ENCODE data around the gene ANKS1B. TPM values are rescaled to one million over a fixed set of nuclear protein-coding genes. Genes with fewer than 3 reads are reported as not detected.

ANKS1B gene
- total and polyA plus RNA-seq, 10 of the 15 experiments (the other 5 are each of a cell fraction or from before 2014, with no cell fraction given): 0.16 to 1.3 (median 0.82) TPM; not detected in 7

DNA sequence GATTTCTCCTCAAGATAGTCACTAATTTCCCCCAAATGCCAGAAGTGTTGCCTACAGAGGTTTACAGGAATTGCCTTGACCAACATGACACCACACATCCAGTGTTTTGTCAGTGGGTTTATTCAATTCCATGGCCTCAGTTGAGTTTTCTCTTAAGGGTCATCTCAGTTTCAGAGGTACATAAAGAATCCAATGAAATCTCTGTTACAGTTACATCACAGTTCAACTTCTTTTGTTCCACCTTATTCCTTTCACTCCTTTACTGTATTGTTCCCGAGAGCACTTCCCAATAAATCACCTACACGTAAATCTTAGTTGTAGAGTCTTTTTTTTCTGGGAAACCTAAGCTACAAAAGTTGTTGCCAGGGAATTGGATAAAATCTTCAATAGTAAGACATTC lies 410.8 kb downstream of the ANKS1B start (continued):
- TF ChIP-seq ZNF274 (IDR thresholded peaks at IDR 0.05; ENCODE audit: insufficient read depth, insufficient read length): no peak
- TF ChIP-seq, protein P1, sequence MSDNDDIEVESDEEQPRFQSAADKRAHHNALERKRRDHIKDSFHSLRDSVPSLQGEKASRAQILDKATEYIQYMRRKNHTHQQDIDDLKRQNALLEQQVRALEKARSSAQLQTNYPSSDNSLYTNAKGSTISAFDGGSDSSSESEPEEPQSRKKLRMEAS (IDR thresholded peaks at IDR 0.05; ENCODE audit: low read depth, low read length): no peak

DNA sequence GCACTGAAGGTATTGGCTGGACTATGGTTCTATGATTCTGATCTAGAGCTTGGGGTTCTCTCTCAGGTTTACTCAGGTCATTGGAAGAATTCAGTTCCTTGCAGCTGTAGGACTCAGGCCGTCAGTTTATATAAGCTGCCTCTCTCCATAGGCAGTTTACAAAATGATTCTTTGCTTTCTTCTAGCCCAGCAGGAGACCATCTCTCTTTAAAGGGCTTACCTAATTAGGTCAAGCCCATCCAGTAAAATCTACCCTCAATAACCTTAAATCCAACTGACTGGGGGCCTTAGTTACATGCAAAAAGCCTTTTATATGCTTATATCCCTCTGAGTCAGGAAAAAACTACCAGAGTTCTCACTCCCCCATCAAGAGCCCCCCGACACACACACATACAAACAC lies 417.7 kb downstream of the ANKS1B start:
- Histone ChIP-seq H2AFZ (ENCODE audit: control insufficient read depth, low read depth, low read length) (no peak overlapping the region), H3K79me2 (ENCODE audit: control insufficient read depth, insufficient read depth, low read length) (no peaks in the 10 kb centered on the region), H4K20me1 (ENCODE audit: control insufficient read depth, insufficient read depth) (no peaks in the 10 kb centered on the region), H3K4me3 (no peak overlapping the region), H3K9me3 (replicated peaks; ENCODE audit: control insufficient read depth, insufficient read depth, low read length) (no peaks in the 10 kb centered on the region), H3K4me1 (ENCODE audit: control insufficient read depth, insufficient read depth, low read length) (no peaks in the 10 kb centered on the region), H3K36me3 (ENCODE audit: control insufficient read depth in 2 of 2, insufficient read depth in 2 of 2, low read length in 1 of 2) (no peaks in the 10 kb centered on the region), H3K9ac (ENCODE audit: control insufficient read depth, insufficient read depth, low read length) (no peak overlapping the region), H3K4me2 (ENCODE audit: control insufficient read depth, insufficient read depth) (no peak overlapping the region), H3K27ac (ENCODE audit: control insufficient read depth, insufficient read depth) (no peak overlapping the region), H3K27me3 (replicated peaks in 1 of 2; ENCODE audit: control insufficient read depth in 2 of 2, insufficient read depth in 2 of 2, low read length in 1 of 2) (no peaks in the 10 kb centered on the region)
- WGBS (ENCODE audit: insufficient coverage, insufficient replicate concordance, low lambda C conversion rate, missing lambda C conversion rate): 3% methylated on average over 2 of the region's 2 CpGs
- no peak for FAIRE-seq
- intact Hi-C loops (cut with micrococcal nuclease; ENCODE audit: unreplicated experiment) (no loop called here), in situ Hi-C loops (cut with MboI) (no loop called here)
- no peak for ATAC-seq
- CTCF ChIA-PET: no interaction called here
- POLR2A ChIA-PET: no interaction called here
- DNase-seq (ENCODE audit: low read depth, low spot score): no peak
- SMC1A ChIA-PET (ENCODE audit: uncharacterized antibody, unreplicated experiment): no interaction called here
- RAD21 ChIA-PET (ENCODE audit: unreplicated experiment): no interaction called here
- no TSS peak for BruUV-seq (replicated peaks)
- TF ChIP-seq SMC3 (IDR thresholded peaks at IDR 0.05; ENCODE audit: borderline replicate concordance, low read length) (no peak), CHD1 (IDR thresholded peaks at IDR 0.05; ENCODE audit: low read depth, low read length) (no peak), BMI1 (IDR thresholded peaks at IDR 0.05; ENCODE audit: borderline replicate concordance) (no peak), ZNF217 (IDR thresholded peaks at IDR 0.05) (no peak), NFYA (IDR thresholded peaks at IDR 0.05; ENCODE audit: borderline replicate concordance, low read depth, low read length) (no peak), ETV6 (conservative IDR thresholded peaks at IDR 0.05 in 1 of 2, IDR thresholded peaks at IDR 0.05 in 1 of 2; ENCODE audit: borderline replicate concordance in 1 of 2, low read depth in 1 of 2) (no peak), RFX5 (IDR thresholded peaks at IDR 0.05; ENCODE audit: low read depth, low read length) (no peak), WRNIP1 (IDR thresholded peaks at IDR 0.05; ENCODE audit: borderline replicate concordance, low read depth, low read length) (no peak), CBX3 (IDR thresholded peaks at IDR 0.05; ENCODE audit: borderline replicate concordance, low read depth) (no peak), BRCA1 (IDR thresholded peaks at IDR 0.05; ENCODE audit: low read depth, low read length) (no peak), HDAC2 (IDR thresholded peaks at IDR 0.05) (no peak), EP300 (IDR thresholded peaks at IDR 0.05; ENCODE audit: borderline replicate concordance in 1 of 2, control insufficient read depth in 1 of 2, low read depth in 2 of 2, low read length in 2 of 2) (no peak), EED (IDR thresholded peaks at IDR 0.05; ENCODE audit: low read depth) (no peak), HCFC1 (IDR thresholded peaks at IDR 0.05; ENCODE audit: low read length) (no peak)
- TF ChIP-seq, protein P2, sequence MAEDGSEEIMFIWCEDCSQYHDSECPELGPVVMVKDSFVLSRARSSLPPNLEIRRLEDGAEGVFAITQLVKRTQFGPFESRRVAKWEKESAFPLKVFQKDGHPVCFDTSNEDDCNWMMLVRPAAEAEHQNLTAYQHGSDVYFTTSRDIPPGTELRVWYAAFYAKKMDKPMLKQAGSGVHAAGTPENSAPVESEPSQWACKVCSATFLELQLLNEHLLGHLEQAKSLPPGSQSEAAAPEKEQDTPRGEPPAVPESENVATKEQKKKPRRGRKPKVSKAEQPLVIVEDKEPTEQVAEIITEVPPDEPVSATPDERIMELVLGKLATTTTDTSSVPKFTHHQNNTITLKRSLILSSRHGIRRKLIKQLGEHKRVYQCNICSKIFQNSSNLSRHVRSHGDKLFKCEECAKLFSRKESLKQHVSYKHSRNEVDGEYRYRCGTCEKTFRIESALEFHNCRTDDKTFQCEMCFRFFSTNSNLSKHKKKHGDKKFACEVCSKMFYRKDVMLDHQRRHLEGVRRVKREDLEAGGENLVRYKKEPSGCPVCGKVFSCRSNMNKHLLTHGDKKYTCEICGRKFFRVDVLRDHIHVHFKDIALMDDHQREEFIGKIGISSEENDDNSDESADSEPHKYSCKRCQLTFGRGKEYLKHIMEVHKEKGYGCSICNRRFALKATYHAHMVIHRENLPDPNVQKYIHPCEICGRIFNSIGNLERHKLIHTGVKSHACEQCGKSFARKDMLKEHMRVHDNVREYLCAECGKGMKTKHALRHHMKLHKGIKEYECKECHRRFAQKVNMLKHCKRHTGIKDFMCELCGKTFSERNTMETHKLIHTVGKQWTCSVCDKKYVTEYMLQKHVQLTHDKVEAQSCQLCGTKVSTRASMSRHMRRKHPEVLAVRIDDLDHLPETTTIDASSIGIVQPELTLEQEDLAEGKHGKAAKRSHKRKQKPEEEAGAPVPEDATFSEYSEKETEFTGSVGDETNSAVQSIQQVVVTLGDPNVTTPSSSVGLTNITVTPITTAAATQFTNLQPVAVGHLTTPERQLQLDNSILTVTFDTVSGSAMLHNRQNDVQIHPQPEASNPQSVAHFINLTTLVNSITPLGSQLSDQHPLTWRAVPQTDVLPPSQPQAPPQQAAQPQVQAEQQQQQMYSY (CRISPR knock-in tag; IDR thresholded peaks at IDR 0.05): no peak
- TF ChIP-seq, protein P3, sequence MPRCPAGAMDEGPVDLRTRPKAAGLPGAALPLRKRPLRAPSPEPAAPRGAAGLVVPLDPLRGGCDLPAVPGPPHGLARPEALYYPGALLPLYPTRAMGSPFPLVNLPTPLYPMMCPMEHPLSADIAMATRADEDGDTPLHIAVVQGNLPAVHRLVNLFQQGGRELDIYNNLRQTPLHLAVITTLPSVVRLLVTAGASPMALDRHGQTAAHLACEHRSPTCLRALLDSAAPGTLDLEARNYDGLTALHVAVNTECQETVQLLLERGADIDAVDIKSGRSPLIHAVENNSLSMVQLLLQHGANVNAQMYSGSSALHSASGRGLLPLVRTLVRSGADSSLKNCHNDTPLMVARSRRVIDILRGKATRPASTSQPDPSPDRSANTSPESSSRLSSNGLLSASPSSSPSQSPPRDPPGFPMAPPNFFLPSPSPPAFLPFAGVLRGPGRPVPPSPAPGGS (IDR thresholded peaks at IDR 0.05; ENCODE audit: borderline replicate concordance, insufficient read depth, low read depth, low read length, poor library complexity, severe bottlenecking): no peak
- TF ChIP-seq, protein P4, sequence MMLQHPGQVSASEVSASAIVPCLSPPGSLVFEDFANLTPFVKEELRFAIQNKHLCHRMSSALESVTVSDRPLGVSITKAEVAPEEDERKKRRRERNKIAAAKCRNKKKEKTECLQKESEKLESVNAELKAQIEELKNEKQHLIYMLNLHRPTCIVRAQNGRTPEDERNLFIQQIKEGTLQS (IDR thresholded peaks at IDR 0.05; ENCODE audit: borderline replicate concordance, extremely low read depth, low read depth, low read length): no peak
